NK-92 (cell line): ENCODE measurements around the gene IVD.
A peak's percentile ranks its signal among the peaks of the same experiment; 100 is the strongest.

Source experiments
- DNase-seq: peaks from one replicate; lab custom pipeline; 2025; ENCODE audit not compliant: unreplicated experiment; lab: John Stamatoyannopoulos, UW

Gene IVD

GRCh38 chr15:40372981-40373380 is 32.6 kb upstream of the IVD start:
- DNase-seq = no peak

GRCh38 chr15:40377606-40378005 is 28.0 kb upstream of the IVD start:
- DNase-seq = no peak

GRCh38 chr15:40379374-40379773 is 26.2 kb upstream of the IVD start:
- DNase-seq = no peak

- no peak for DNase-seq
Observed at GRCh38 chr15:40379853-40380252, 25.7 kb upstream of the IVD start.

GRCh38 chr15:40380636-40381035 is 25.0 kb upstream of the IVD start:
- DNase-seq = no peak

GRCh38 chr15:40381818-40382529 is 23.6 kb upstream of the IVD start:
- DNase-seq = no peak

- DNase-seq = peak; percentile 69
Observed at GRCh38 chr15:40382580-40383456, 22.8 kb upstream of the IVD start, which contains the start of gene KNSTRN. Gene KNSTRN, plus strand, starts transcription at chr15:40382721. Its CDS starts 115 bp downstream, at chr15:40382836.

GRCh38 chr15:40386480-40386879 is 19.1 kb upstream of the IVD start:
- no peak for DNase-seq

- no peak for DNase-seq
Observed at GRCh38 chr15:40388941-40389823, 16.4 kb upstream of the IVD start.

- DNase-seq = no peak
Observed at GRCh38 chr15:40389824-40390595, 15.6 kb upstream of the IVD start.

- no peak for DNase-seq
Observed at GRCh38 chr15:40392986-40393948, 12.3 kb upstream of the IVD start.

GRCh38 chr15:40397688-40398412 is 7.7 kb upstream of the IVD start:
- no peak for DNase-seq

- DNase-seq = no peak
Observed at GRCh38 chr15:40398413-40398873, 7.2 kb upstream of the IVD start.

GRCh38 chr15:40399370-40399769 is 6.2 kb upstream of the IVD start:
- DNase-seq = no peak

- DNase-seq = no peak
Observed at GRCh38 chr15:40407330-40407990, 1.9 kb downstream of the IVD start.

GRCh38 chr15:40409366-40409765 is 3.8 kb downstream of the IVD start:
- no peak for DNase-seq

GRCh38 chr15:40410476-40410875 is 4.9 kb downstream of the IVD start:
- DNase-seq = no peak
